GM13977 (cell line): ENCODE data around the gene SGPL1.

Experiments used
- DNase-seq: peaks from one replicate; pipeline ENCODE4 v3.0.0; 2012; ENCODE audit warnings: low spot score
- CTCF ChIP-seq: IDR thresholded peaks from 2 replicates; pipeline ENCODE4 v1.5.1; 2012; ENCODE audit warnings: mild to moderate bottlenecking, control low read depth; ENCODE audit not compliant: insufficient read depth; ENCODE audit errors: extremely low read depth, missing control alignments
- in situ Hi-C: fragments of 300-500 bp; cut with MboI; formaldehyde crosslinking; loops from one replicate; pipeline ENCODE4 v1.12.0; 2022; ENCODE audit warnings: low sequenced_read_pairs, low pct_unique_long_range_greater_than_20kb, mixed read lengths, inconsistent platforms; ENCODE audit not compliant: unreplicated experiment

Gene SGPL1

GRCh38 chr10:70845816-70846215, 30.1 kb downstream of the SGPL1 start:
- in situ Hi-C loops, result no loop called here
- TF ChIP-seq CTCF, result no peak
- DNase-seq, result no peak

- DNase-seq, result no peak
- TF ChIP-seq CTCF, result no peak
- in situ Hi-C loops, result no loop called here
Observed at GRCh38 chr10:70846795-70847194, 31.0 kb downstream of the SGPL1 start.

GRCh38 chr10:70847659-70848360, 32.1 kb downstream of the SGPL1 start:
- in situ Hi-C loops, result no loop called here
- TF ChIP-seq CTCF, result no peak
- DNase-seq, result no peak

- in situ Hi-C loops, result no loop called here
- no peak for TF ChIP-seq CTCF
- DNase-seq, result no peak
Observed at GRCh38 chr10:70849582-70850016, 33.9 kb downstream of the SGPL1 start.

- no peak for DNase-seq
- TF ChIP-seq CTCF, result no peak
- in situ Hi-C loops, result no loop called here
Observed at GRCh38 chr10:70850097-70850496, 34.3 kb downstream of the SGPL1 start.

GRCh38 chr10:70851597-70852475, 36.1 kb downstream of the SGPL1 start:
- no peak for DNase-seq
- in situ Hi-C loops, result no loop called here
- no peak for TF ChIP-seq CTCF
